GM18502 (cell line): ENCODE results near the gene SNX24.

ENCODE experiments used
- ATAC-seq: cut with Tn5 transposase; IDR thresholded peaks from one replicate; pipeline ENCODE4 v1.9.1; 2021; ENCODE audit warnings: mild to moderate bottlenecking; ENCODE audit not compliant: unreplicated experiment, poor library complexity

The SNX24 gene

DNA sequence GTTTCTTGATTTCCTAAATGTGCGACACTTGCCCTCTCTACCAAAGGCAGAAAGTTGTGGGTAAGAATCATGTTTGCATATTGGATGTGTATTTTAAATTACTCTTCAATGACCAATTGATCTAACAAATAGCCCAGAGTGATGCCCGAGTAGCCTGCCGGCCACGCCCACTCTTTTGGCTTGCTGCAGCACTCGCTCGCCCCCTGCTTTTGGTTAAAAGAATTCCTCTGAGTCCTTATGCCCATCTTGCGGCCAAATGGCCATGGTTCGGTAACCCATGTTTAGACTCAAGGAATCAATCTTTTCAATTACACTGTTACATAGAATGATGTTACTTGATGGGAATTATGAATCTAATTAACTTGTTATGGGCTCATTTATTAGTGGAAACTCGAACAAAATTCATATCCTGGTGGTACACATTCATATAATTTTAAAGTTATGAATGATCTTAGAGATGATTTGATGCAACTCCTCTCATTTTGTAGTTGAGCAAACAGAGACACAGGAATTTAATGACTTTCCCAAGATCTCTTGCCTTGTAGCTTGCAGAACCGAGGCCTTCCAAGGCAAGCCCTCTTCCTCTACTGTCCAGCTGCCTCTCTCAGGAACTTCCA lies 154.6 kb downstream of the SNX24 start:
- ATAC-seq, result peak; percentile 97

DNA sequence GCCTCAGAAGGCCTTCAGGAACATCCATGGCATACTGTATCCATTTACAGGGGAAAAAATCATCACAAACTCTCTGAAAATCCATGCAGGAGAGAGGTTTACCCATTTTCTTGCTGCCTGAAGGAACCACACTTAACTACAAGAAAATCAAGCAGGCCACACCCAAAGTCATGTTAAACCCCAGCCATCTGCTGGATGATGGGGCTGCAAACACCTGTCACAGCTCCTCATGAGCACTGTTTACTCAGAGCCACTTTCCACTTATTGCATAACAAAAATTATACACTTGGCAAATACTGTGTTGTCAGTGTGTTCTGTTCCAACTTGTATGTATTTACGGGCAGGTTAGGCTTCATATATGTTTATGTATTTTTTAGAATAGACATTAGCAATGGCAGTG lies 155.3 kb downstream of the SNX24 start:
- ATAC-seq, result no peak

DNA sequence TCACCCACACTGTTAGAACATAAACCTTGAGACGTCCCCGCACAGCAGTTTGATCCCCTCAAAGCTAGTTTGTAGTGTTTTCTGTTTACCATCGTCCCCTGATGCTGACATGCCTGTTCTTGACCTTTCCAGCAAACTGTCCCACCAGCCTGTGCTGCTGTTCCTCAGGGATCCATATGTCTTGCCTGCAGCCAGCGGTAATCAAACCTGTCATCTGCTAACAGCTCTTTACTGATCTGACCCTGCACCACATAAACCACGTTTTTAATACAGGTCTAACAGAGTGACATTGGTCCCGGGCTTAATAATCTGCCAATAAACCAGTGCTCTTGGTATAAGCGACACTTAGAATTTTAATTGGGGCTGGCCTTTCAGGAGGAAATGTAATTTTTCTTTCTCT lies 156.4 kb downstream of the SNX24 start:
- ATAC-seq, result no peak

DNA sequence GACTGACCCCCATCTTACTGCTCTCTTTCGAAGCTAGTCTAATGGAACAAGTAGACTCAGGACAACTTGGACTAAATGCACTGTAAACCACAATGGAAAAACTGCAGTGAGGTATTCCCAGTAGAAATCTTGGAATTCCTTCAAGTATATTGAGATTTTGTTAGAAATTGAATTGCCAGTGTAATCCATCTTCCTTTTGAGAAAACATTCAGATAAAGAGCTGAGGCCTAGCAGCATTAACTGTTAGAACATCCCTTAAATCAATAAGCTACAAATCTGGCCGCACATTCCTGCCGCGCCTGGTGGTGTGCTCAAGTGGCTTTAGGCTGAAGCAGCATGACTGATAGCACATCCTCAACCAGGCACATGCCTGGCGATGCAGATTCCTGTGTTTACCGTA lies 161.8 kb downstream of the SNX24 start:
- no peak for ATAC-seq

DNA sequence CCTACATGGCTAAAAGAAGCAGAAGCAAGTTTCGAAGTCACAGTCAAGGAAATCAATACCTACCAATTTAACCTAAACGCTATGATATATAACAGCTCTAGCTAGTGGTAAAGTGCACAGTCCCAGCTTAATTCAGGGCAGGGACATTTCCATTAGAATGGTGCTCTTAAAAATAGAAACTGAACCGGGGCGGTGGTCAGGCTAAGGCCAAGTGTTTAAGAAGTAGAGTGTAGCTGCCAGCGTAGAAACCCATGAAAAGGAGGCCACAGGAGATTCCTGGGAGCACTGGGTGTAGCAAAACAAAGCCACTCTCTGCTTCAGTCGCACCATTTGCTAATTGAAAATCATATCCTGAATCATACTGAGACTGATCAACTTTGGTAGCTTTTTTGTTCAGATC lies 162.3 kb downstream of the SNX24 start:
- ATAC-seq, result no peak

DNA sequence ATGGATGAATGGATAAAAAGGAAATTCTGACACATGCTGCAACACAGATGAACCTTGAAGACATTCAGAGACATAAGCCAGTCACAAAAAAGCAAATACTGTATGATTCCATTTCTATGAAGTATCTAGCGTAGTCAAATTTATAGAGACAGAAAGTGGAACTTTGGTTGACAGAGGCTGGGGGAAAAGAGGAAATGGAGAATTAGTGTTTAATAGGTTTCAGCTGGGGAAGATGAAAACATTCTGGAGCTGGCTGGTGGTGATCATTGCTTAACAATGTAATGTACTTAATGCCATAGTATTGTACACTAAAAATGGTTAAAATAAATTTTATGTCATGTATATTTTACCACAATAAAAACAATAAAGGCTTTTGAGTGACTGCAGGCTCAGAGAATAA lies 166.9 kb downstream of the SNX24 start:
- no peak for ATAC-seq

DNA sequence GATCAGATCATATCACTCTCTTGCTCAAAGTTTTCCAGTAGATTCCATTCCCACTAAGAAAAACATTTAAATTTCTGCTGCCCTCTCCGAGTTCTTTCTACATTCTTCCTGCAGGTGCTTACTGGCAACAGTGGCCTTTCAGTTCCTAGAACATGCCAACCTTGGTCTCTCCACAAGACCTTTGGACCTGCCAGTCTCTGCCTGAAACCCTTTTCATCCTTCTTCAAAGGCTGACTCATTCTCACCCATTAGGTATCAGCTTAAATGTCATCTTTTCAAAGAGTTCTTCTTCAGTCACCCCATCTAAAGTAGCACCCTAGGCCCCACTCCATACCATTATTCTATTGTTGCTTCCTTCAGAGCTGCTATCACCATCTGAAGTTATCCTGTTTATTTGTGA lies 169.3 kb downstream of the SNX24 start:
- ATAC-seq, result no peak

DNA sequence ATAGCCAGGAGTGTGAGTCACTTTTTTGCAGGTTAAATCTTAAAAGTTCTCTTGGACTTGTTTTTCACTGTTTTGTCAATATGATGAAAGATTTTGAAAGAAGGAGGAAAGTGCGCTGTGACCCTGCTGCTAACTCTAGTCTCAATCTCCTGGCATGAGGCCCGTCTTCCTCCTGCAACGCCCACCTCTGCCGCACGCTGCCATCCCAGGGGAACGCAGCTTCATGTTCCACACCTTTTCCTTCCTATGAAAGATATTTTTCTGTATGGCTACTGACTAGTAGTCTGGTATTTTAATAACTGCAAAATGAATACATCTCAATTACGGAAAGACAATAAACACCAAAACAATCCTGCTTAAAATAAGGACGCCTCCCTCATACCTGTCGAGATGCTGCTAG lies 182.8 kb downstream of the SNX24 start:
- ATAC-seq, result no peak

DNA sequence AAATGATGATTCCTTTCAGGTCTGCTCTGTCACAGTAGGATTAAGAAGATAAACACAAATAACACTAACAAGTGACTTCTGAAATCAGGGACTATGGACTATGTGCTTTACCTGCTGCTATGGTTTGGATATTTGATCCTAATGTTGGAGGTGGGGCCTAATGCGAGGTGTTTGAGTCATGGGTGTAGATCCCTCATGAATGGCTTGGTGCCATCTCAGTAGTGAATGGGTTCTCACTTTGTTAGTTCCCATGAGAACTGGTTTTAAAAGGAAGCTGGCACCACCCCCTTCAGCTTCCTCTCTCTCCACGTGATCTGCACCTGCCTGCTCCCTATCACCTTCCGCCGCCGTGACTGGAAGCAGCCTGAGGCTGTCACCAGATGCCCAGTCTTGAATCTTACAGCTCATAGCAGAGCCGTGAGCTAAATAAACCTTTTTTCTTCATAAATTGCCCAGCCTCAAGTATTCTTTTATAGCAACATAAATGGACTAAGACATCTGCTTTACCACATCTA lies 187.8 kb downstream of the SNX24 start:
- no peak for ATAC-seq

DNA sequence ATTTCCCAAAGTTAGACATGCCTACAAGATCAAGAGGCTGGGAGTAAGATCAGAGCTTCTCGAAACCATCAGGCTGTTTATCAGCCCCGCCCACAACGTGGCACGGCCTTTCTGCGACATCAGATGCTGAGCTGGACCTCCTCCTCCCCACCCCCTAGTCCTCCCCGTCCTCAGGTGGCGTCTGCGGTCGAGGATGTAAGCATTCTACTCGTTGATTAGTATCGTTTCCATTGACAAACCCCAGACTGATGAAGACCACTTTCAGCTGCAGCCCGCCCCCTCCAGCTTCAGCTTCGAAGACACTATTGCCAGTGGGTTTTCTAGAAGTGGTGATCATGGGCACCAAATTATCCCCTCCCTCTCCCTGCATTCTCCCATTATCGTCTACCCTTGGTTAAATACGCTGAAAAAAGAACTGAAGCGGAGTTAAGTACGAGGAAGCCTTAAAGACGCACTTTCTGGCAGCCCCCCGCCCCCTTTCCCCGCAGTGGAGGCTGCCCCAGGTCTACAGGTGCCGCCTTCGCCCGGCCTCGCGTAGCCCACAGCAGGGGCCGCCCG lies 190.0 kb downstream of the SNX24 start:
- ATAC-seq, result peak; percentile 10

DNA sequence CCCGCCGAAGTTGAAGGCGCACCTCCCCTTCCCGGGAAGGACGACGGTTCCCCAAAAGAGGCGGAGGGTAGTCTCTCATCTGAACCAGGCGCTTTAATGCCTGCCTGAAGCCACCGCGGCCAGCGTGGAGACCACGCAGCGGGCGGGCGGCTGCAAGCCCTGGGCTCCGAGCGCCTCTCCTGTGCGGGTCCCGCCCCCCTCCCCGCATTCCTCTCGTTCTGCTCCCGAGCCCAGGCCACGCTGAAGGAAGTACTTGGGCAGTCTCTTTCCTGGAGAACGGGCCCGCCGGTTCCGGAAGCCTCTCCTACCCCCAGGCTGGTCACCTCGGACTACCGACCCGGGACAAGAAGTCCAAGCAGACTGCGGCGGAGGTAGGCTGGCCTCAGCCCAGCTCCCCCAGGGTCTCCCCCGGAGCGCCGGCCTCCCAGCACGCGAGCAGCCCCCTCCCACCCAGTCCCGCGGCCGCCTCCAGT lies 190.5 kb downstream of the SNX24 start:
- peak; percentile 9 for ATAC-seq

DNA sequence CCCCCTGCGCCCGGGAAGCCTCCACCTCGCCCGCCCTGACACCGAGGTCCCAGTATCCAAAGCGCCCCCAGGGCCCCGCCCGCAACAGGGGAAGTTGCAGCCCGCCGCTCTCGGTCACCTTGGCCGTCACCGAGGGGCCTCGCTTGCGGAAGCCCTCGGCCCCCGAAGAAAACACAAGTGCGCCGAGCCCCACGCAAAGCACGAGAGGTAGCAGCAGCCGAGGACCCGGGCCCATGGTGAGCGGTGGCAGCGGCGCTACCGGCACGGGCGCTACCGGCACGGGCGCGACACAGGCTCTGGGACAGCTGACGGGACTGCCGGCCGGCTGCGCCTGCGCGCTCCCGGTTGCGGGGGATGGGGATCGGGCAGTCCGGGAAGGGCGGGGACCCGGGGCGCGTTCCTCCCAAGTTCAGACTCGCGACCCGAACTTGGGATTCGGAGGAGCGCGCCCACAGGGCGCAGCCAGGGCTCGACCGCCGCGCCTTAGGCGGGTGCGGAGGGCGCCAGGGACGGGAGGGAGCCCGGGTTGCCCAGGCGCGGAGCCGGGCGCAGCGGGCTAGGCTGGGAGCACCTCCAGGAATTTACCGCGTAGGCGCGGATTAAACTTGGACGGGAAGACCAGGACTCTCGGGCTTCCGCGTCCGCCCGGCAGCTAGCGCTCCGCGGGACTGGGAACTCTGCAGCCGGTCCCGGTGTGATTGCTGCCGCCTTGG lies 191.1 kb downstream of the SNX24 start, which contains the start of gene PPIC:
Gene PPIC, minus strand, starts transcription at position 335 of the 713 bp plus-strand sequence. Its CDS starts 100 bp downstream, at position 235.
- ATAC-seq, result peak; percentile 69

DNA sequence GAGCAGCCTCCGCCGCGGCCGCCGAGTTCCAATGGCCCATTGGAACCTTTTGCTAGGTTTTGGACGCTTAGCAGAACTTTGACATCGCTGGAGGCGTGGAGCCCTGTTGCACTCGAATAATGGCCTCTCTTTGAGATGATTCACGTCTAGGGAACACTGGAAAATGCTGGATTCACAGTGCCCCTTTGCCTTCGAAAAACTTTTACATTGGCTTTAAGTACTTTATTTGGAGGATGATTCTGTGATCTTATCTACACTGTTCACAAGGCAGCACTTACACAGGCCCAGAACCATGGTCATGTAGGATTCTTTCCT lies 191.6 kb downstream of the SNX24 start:
- ATAC-seq, result no peak

DNA sequence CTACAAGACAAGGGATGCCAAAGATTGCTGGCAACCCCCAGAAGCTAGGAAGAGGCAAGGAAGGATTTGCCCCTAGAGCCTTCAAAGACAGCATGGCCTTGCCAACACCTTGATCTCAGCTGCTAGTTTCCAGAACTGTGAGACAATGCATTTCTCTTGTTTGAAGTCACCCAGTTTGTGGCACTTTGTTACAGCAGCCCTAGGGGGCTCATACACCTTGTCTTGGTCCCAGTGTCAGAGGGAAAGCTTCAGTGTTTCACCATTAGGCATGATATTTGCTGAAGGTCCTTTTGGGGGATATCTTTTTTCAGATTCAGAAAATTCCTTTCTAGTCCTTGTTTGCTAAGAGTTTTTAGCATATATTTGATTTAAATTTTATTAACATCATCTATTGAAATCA lies 194.3 kb downstream of the SNX24 start:
- ATAC-seq, result no peak

DNA sequence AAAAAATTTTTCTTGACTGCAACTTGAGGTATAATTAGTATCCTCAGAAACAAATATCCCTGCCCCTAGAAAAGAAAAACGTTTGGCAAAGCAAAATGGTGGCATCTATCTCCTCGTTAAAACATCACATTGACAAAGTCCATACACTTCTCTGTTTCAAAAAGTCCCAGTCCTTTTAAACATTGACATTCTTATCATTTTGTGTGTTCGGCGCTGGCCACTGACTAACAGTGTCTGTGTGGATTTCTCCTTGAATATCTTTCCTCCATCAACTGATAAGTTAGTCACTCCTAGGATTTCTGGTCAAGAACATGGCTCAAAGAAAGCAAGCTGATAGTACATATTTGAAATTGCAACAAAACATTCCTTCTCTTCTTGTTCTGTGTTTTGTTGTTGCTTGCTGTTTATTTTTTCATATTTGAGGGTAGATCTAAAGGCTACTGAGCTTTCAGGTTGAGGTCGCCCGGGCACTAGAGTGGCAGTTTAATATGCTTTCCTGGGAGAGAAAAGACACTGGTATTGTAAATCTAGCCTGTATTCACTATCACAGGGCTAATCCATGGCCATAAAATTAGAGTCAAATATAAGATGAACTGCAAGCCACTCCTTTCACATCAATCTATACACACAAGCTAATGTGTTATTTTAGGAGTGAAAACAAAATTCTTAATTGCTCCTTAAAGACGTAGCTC lies 199.7 kb downstream of the SNX24 start:
- ATAC-seq, result no peak

DNA sequence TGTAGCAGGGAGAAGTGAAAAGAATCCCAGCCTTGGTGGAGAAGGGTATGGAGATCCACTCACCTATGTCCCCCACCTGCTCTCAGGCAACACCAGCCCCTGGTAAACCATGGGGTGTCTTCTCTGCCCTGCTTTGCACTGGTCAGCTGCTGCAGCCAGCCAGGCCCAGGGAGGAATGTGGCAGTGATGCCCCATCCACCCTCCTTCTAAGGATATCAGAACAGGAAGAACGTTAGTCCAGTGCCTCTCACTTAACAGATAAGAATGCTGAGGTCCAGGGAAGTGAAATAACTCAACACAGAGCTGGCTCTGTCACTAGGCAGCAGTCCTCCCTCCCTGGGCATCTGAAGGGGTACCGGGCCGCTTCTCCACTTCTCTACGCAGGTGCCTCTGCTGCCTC lies 200.8 kb downstream of the SNX24 start:
- ATAC-seq, result no peak

DNA sequence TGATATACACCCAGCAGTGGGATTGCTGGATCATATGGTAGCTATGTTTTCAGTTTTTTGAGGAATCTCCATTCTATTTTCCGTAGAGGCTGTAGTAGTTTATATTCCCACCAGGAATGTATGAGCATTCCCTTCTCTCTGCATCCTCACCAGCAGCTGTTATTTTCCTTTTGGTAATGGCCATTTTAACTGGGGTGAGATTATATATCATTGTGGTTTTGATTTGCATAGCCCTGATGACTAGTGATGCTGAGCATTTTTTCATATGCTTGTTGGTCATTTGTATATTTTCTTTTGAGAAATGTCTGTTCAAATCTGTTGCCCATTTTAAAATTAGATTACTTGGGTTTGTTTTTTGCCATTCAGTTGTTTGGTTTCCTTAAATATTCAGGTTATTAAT lies 202.3 kb downstream of the SNX24 start:
- no peak for ATAC-seq

DNA sequence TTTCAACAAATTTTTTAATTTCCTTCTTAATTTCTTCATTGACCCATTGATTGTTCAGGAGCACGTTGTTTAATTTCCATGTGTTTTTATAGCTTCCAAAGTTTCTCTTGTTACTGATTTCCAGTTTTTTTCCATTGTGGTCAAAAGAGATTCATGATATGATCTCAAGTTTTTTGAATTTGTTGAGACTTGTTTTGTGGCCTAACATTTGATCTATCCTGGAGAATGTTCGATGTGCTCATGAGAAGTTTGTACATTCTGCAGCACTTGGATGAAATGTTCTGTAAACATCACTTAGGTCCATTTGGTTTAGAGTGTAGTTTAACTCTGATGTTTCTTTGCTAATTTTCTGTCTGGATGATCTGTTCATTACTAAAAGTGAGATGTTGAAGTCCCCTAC lies 205.8 kb downstream of the SNX24 start:
- no peak for ATAC-seq
